GM18519 (cell line): ENCODE measurements around the gene AP5S1.
"Not testable (repeated sequence)": the region's sequence is repeated elsewhere in the genome, so short reads cannot be mapped to it uniquely, and the experiment has no call there.

Experiments used
- ATAC-seq: cut with Tn5 transposase; IDR thresholded peaks from one replicate; pipeline ENCODE4 v1.9.1; 2021; ENCODE audit warnings: mild to moderate bottlenecking, moderate library complexity; ENCODE audit not compliant: unreplicated experiment, low FRiP score

Gene AP5S1

DNA sequence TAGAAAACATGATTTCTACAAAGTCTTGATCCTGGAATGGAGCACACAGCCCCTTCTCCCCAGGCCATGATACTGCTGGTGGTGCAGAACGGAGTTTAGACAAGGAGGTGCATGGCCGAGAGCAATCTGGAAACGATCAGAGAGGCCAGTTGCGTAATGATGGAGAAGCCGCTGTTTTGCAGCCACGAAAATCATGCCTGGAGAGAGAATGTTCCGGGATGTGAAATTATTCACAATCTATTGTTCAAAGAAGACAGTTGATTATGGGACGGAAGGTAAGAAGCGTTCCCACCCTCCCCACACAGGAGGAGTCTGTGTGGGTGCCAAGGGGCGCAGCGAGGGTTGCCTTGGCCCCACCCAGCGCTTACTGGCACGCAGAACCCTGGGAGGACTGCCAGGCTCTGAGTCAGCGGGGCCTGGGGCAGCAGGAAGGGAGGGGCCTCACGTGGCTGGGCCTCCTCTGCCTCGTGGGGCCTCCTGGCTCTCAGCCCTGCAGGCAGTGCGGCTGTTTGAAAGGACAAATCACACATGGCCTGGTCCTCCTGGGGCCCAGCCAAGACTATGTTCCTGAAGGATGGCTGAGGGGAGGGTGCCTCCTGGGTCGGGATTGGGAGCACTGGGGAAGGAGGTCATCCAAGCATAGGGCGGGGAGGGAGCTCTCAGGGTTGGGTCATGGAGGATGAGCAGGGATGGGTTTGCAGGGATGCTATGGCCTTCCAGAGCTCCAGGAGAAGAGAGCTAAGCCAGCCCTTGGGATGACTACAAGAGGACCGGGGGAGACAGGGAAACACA lies 8.7 kb upstream of the AP5S1 start:
- ATAC-seq: no peak

GRCh38 chr20:3812259-3812681 lies 8.1 kb upstream of the AP5S1 start:
- ATAC-seq: no peak

DNA sequence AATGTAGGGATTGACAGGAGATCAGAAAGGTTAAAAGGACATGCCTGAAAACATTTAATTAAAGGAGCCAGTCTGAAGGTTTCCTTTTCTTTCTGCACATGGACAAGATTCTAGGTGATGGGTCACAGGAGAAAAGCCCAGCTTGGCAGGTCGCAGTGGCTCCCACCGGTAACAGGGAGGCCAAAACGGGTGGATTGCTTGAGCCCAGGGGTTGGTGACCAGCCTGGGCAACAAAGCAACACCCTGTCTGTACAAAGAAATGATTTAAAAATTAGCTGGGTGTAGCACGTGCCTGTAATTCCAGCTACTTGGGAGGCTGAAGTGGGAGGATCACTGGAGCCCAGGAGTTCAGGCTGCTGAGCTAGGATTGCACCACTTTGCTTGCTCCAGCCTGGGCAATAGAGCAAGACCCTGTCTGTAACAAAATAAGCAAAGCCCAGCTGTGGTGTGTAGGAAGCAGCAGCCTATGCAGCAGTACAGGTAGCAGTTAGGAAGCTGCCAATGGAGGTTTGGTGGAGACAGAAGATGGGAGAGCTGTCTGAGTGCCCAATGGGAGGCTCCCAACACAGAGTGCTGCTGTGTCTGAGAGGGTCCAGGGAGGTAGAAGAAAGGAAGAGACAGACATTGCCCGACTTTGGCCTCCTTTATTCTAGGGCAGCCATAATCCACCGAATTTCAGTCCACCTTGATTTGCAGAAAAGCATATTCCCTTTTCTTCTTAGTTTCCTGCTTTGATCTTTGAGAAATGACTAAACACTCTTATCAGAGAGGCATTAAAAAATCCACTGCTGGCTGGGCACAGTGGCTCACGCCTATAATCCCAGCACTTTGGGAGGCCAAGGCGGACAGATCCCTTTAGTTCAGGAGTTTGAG lies 7.1 kb upstream of the AP5S1 start:
- ATAC-seq: no peak

DNA sequence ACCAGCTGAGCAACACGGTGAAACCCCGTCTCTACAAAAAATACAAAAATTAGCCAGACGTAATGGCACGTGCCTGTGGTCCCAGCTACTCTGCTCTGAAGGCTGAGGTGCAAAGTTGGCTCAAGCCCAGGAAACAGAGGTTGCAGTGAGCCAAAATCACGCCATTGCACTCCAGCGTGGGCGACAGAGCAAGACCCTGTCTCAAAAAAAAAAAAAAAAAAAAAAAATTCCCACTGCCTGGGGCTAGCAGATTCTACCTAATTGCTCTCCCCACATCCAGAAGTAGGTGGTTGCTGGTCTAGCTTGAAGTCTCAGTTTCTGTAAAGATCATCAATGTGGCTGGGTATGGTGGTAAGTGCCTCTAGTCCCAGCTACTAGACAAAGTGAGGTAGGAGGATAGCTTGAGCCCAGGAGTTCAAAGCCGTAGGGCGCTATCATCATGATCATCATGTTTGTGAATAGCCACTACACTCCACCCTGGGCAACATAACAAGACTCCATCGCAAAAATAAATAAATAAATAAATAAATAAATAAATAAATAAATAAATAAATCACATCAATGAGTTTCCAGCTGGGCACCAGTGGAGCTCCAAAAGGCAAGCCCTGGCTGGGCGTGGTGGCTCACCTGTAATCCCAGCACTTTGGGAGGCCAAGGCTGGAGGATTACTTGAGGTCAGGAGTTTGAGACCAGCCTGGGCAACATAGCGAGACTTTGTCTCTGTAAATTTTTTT lies 6.3 kb upstream of the AP5S1 start:
- ATAC-seq: no peak

GRCh38 chr20:3814928-3815495 lies 5.3 kb upstream of the AP5S1 start:
- no peak for ATAC-seq

DNA sequence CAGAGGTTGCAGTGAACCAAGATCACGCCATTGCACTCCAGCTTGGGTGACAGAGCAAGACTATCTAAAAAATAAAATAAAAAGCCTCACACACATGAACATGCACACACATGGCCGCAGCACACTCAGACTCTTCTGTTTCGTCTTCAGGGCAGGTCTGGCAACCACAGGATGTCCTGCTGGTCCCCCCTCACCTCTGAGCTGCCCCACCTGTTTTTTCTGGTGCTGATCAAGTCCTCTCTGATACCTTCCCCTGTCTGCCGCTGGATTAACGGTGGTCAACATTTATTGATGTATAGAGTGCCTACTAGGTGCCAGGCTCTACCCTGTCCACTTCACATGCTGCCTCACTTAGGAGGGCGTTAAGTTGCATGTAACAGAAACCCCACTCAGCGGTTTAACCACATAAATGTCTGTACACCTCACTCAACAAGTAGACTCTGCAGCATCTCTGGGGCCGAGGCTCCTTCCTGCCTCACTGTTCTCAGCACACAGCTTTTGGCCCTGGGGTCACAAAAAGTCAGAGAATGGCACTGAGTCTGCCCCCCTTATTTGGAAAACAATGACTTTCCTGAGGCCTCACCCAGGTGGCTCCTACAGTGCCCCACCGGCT lies 4.5 kb upstream of the AP5S1 start:
- no peak for ATAC-seq

GRCh38 chr20:3818155-3819151 lies 1.9 kb upstream of the AP5S1 start:
- ATAC-seq: no peak

DNA sequence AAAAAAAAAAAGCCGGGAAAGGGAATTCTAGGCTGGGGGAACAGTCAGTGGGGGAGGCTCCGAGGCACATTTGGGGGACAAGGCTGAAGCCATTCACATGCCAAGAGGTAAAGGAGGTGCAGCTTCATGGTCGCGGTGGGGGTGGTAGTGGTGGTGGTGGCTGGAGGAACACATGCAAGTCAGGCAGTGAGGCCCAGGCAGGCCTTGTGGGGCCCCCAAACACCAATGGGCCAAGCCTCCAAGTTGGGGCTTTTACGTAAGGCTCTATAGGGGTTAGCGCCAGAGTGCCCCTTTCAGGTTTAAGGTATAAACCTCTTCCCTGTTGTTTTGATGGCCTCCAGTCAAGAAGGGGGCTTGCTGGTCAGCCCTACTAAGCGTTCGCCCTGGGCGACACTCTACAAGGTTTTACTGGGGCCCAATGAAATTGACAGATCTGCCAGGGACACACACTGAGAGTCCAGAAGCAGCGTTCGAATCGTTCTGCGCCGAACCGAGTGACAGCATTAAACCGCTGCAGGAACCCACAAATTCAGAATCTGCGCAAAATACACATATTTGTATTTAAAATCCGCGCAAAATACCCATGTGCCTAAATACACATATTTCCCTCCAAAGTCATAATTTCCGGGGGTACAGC lies 818 bp upstream of the AP5S1 start:
- ATAC-seq: no peak

GRCh38 chr20:3820901-3821727 lies 767 bp downstream of the AP5S1 start:
- ATAC-seq: no peak

- ATAC-seq: no peak
Observed at GRCh38 chr20:3821996-3822395, 1.6 kb downstream of the AP5S1 start.

GRCh38 chr20:3823881-3824280 lies 3.5 kb downstream of the AP5S1 start:
- no peak for ATAC-seq

DNA sequence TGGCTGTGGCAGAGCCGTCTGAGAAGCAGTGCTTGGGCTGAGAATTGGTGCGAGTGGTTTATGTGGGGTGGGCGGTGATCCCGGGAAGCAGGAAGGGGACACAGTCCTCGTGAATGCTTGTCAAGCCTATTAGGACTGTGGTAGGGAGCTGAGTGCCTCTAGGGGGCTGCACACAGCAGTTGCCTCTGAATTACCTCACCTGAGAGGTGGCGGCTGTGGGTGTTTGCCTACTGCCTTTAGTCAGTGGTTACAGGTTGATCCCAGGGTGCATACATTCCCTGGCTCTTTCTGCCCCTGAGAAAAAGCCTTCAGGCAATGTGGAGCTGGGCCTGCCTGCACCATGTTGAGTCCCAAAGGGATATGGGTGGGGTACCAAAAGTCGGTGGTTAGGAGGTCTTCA lies 5.2 kb downstream of the AP5S1 start:
- no peak for ATAC-seq

DNA sequence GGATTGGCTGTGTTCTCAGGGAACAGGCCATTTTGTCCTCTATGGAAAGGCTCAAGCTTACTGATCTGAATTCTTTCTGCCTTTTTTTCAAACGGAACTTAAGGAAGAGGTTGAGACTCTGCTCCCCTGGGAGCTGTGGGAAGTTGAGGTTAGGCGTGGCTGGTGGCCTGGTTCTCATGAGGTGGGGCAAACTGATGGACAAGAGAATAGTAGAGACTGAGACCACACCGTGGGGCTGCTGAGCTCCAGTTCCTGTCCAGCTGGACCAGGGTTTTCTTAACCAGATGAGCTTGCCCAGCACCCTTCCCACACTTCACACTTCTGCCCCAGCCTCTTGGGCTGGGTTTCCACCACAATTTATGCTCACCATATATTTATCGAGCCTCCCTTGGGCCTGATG lies 6.1 kb downstream of the AP5S1 start:
- ATAC-seq: no peak

DNA sequence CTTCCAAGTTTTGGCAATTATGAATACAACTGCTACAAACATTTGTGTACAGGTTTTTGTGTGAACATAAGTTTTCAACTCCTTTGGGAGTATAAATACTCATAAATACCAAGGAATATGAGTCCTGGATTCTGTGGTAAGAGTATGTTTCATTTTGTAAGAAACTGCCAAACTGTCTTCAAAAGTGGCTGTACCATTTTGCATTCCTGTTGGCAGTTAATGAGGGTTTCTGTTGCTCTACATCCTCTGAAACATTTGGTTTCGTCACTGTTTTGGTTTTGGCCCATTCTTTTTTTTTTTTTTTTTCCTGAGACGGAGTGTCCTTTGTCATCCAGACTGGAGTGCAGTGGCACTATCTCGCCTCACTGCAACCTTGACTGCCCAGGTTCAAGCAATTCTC lies 8.5 kb downstream of the AP5S1 start:
- ATAC-seq: no peak

GRCh38 chr20:3829891-3830290 lies 9.5 kb downstream of the AP5S1 start:
- not testable (repeated sequence) for ATAC-seq

- ATAC-seq: no peak
Observed at GRCh38 chr20:3836132-3836531, 15.8 kb downstream of the AP5S1 start.

- ATAC-seq: no peak
Observed at GRCh38 chr20:3839328-3839727, 19.0 kb downstream of the AP5S1 start.

DNA sequence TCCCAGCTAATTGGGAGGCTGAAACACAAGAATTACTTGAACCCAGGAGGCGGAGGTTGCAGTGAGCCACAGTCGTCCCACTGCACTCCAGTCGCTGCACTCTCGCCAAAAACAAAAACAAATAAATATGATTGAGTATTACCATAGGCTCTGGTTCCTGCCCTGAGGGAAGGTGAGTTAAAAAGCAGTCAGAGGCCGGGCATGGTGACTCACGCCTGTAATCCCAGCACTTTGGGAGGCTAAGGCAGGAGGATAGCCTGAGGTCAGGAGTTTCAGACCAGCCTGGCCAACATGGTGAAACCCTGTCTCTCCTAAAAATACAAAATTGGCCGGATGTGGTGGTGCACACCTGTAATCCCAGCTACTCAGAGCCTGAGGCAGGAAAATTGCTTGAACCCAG lies 19.9 kb downstream of the AP5S1 start:
- ATAC-seq: not testable (repeated sequence)
